Gastroesophageal sphincter (tissue), 3 donors: ENCODE measurements around the gene MXRA8.

ENCODE experiments used
- CTCF ChIP-seq, 4 experiments: fragments of 200-600 bp in 2 of 4; fragments of 450-650 bp in 2 of 4; sonication (generic) in 1 of 4; IDR thresholded peaks; one replicate each; pipeline ENCODE4 v1.5.1; 2017 to 2019; ENCODE audit warnings: antibody characterized with exemption in 4 of 4, mild to moderate bottlenecking in 2 of 4, moderate library complexity in 2 of 4
- EP300 ChIP-seq: sonication (generic); formaldehyde crosslinking; IDR thresholded peaks from one replicate; pipeline ENCODE4 v1.6.1; 2017; ENCODE audit warnings: antibody characterized with exemption, mild to moderate bottlenecking
- POLR2A ChIP-seq, 2 donors: fragments of 450-650 bp; IDR thresholded peaks; one replicate each; pipeline ENCODE4 v1.6.1; 2017; ENCODE audit warnings: antibody characterized with exemption in 2 of 2, mild to moderate bottlenecking in 2 of 2, moderate library complexity in 1 of 2

DNA sequence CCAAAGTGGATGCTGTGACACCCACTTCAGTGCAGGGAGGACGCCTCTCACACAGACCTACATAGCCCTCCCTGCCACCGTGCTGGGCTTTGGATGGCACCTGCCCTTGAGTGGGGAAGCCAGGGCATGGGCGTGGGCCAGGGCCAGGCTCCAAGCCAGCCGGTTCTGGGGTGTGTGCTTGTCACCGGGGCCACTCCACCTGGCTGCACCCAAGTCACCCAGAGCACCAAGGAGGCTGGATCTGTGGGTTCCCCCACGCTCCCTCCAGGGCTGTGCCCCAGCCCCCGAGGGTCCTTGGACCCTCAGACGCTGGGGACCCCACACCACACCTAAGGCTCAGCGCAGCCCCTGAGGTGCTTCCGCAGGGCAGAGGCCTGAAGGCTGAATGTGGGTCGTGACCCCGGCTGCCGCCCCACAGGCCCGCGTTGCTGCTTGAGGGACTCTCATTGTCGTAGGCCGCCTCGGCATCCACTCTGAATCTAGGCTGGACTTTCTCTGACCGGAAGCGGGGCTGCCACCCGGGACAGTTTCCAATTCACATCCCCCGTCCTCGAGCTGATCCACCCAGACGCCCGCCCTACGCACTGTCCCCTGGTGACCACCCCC, 1.5 kb downstream of the MXRA8 start:
- no peak for TF ChIP-seq POLR2A (IDR thresholded peaks at IDR 0.05)
- TF ChIP-seq EP300, result no peak
- TF ChIP-seq CTCF (IDR thresholded peaks at IDR 0.05), result no peak
